Sigmoid colon (tissue), 7 donors: Measurements from ENCODE around the gene NOX4. TPM values are rescaled to one million over a fixed set of nuclear protein-coding genes. Genes with fewer than 3 reads are reported as not detected.
"Not testable (repeated sequence)": the region's sequence is repeated elsewhere in the genome, so short reads cannot be mapped to it uniquely, and the experiment has no call there.

Experiments used
- DNase-seq: peaks from one replicate; pipeline ENCODE4 v3.0.0-alpha.2; 2019
- H3K27ac ChIP-seq, 4 donors: fragments of 200-600 bp; sonication (generic); one replicate each; pipeline ENCODE4 v1.5.1; 2016 to 2019; ENCODE audit warnings: mild to moderate bottlenecking in 1 of 4
- H3K27me3 ChIP-seq, 3 donors: fragments of 200-600 bp; sonication (generic); one replicate each; pipeline ENCODE4 v1.5.1; 2019; ENCODE audit warnings: mild to moderate bottlenecking in 1 of 3
- H3K36me3 ChIP-seq, 4 donors: fragments of 200-600 bp; sonication (generic); one replicate each; pipeline ENCODE4 v1.5.1; 2016 to 2019
- H3K4me1 ChIP-seq, 4 donors: fragments of 200-600 bp; sonication (generic); one replicate each; pipeline ENCODE4 v1.5.1; 2017 to 2019
- H3K4me3 ChIP-seq, 4 donors: fragments of 200-600 bp; sonication (generic); one replicate each; pipeline ENCODE4 v1.5.1; 2017 to 2019; ENCODE audit warnings: mild to moderate bottlenecking in 2 of 4, moderate library complexity in 1 of 4
- H3K9me3 ChIP-seq, 4 donors: fragments of 200-600 bp in 3 of 4; sonication (generic) in 3 of 4; one replicate each; pipeline versions ENCODE4 v1.5.1 to v1.6.1; 2013 to 2019
- CTCF ChIP-seq, 4 experiments: fragments of 450-650 bp in 3 of 4; fragments of 200-600 bp in 1 of 4; IDR thresholded peaks; one replicate each; pipeline ENCODE4 v1.5.1; 2016 to 2019; ENCODE audit warnings: antibody characterized with exemption in 4 of 4, mild to moderate bottlenecking in 3 of 4, moderate library complexity in 2 of 4
- EP300 ChIP-seq, 4 donors: sonication (generic); formaldehyde crosslinking; IDR thresholded peaks; one replicate each; pipeline ENCODE4 v1.6.1; 2017; ENCODE audit warnings: antibody characterized with exemption in 4 of 4
- POLR2A ChIP-seq, 2 donors: fragments of 450-650 bp; IDR thresholded peaks; one replicate each; pipeline ENCODE4 v1.6.1; 2016; ENCODE audit warnings: antibody characterized with exemption in 2 of 2, mild to moderate bottlenecking in 2 of 2, moderate library complexity in 2 of 2
- POLR2AphosphoS5 ChIP-seq, 4 donors: sonication (generic); formaldehyde crosslinking; IDR thresholded peaks; one replicate each; pipeline ENCODE4 v1.6.1; 2017; ENCODE audit warnings: antibody characterized with exemption in 4 of 4
- WGBS, 2 donors: extraction: QIAGEN DNeasy Blood & Tissue Kit; methylation state at CpG; one replicate each; pipeline ENCODE4 v1.1.7; 2013; 5-methylcytosine and 5-hydroxymethylcytosine counted together
- intact Hi-C: fragments of 100-400 bp; cut with DNase I; formaldehyde crosslinking; loops from one replicate; pipeline ENCODE4 v1.15.1; 2023
- polyA plus RNA-seq, 3 donors: library from polyadenylated mRNA; stranded (reverse); fragments of 200-250 nt; gene quantifications; one replicate each; pipeline ENCODE4 v1.2.3, GENCODE V29; 2013
- total RNA-seq, 4 donors: library from RNA; depleted of rRNA; stranded (reverse); fragments of >200 nt; gene quantifications; one replicate each; pipeline ENCODE4 v1.1.0, GENCODE V29; 2016
- donor health status: healthy with polysubstance abuse.
- donor health status: Bipolar disorder and iron deficiency.
- donor health status: healthy.

NOX4 gene
- total and polyA plus RNA-seq, 7 donors, result under 0.01 to 36.3 (median 10.9) TPM; not detected in 1

- no peak for DNase-seq
- no peaks in the 10 kb centered on the region for H3K4me1 ChIP-seq
- no peaks in the 10 kb centered on the region for H3K36me3 ChIP-seq
- intact Hi-C loops, result no loop called here
- no peaks in the 10 kb centered on the region for H3K9me3 ChIP-seq
- TF ChIP-seq EP300 (IDR thresholded peaks at IDR 0.05), result no peak
- no peak for TF ChIP-seq CTCF (IDR thresholded peaks at IDR 0.05)
- TF ChIP-seq POLR2AphosphoS5 (IDR thresholded peaks at IDR 0.05), result no peak
- no peak for TF ChIP-seq POLR2A (IDR thresholded peaks at IDR 0.05)
- no peak overlapping the region for H3K4me3 ChIP-seq
- no peaks in the 10 kb centered on the region for H3K27me3 ChIP-seq
- no peak overlapping the region for H3K27ac ChIP-seq
- 55 to 73% methylated on average over 2 of the region's 2 CpGs for WGBS, 2 donors
These were observed 74.2 kb downstream of the NOX4 start for GRCh38 chr11:89416961-89417360.

- intact Hi-C loops, H3K27me3 ChIP-seq, H3K4me1 ChIP-seq, H3K4me3 ChIP-seq, DNase-seq, H3K9me3 ChIP-seq, H3K27ac ChIP-seq, H3K36me3 ChIP-seq: not testable (repeated sequence)
- 93 to 98% methylated on average over 3 of the region's 3 CpGs for WGBS, 2 donors
These were observed 80.1 kb downstream of the NOX4 start for GRCh38 chr11:89411112-89411511.

- H3K4me3 ChIP-seq, H3K36me3 ChIP-seq, H3K9me3 ChIP-seq, H3K27ac ChIP-seq, intact Hi-C loops, DNase-seq, H3K4me1 ChIP-seq, H3K27me3 ChIP-seq: not testable (repeated sequence)
- WGBS, 2 donors, result 60 to 83% methylated on average over 1 of the region's 1 CpG
These were observed 80.5 kb downstream of the NOX4 start for GRCh38 chr11:89410666-89411065.

- H3K4me1 ChIP-seq, DNase-seq, H3K36me3 ChIP-seq, H3K9me3 ChIP-seq, H3K27me3 ChIP-seq, intact Hi-C loops, H3K4me3 ChIP-seq, H3K27ac ChIP-seq: not testable (repeated sequence)
- WGBS, 2 donors, result 86 to 90% methylated on average over 2 of the region's 2 CpGs
These were observed 82.7 kb downstream of the NOX4 start for GRCh38 chr11:89408441-89408840.

- no peaks in the 10 kb centered on the region for H3K27me3 ChIP-seq
- intact Hi-C loops, result no loop called here
- TF ChIP-seq EP300 (IDR thresholded peaks at IDR 0.05) (no peak), POLR2A (IDR thresholded peaks at IDR 0.05) (no peak), CTCF (IDR thresholded peaks at IDR 0.05) (no peak), POLR2AphosphoS5 (IDR thresholded peaks at IDR 0.05) (no peak)
- H3K9me3 ChIP-seq, result no peaks in the 10 kb centered on the region
- DNase-seq, result no peak
- H3K4me3 ChIP-seq, result no peak overlapping the region
- H3K36me3 ChIP-seq, result no peaks in the 10 kb centered on the region
- no peaks in the 10 kb centered on the region for H3K4me1 ChIP-seq
- 68 to 88% methylated on average over 1 of the region's 1 CpG for WGBS, 2 donors
- H3K27ac ChIP-seq, result no peak overlapping the region
These were observed 85.5 kb downstream of the NOX4 start for GRCh38 chr11:89405629-89406028.

- H3K27ac ChIP-seq, H3K4me1 ChIP-seq, H3K9me3 ChIP-seq, H3K27me3 ChIP-seq, DNase-seq, H3K36me3 ChIP-seq, intact Hi-C loops, H3K4me3 ChIP-seq: not testable (repeated sequence)
- WGBS, 2 donors, result 58 to 69% methylated on average over 1 of the region's 1 CpG
These were observed 99.5 kb downstream of the NOX4 start for GRCh38 chr11:89391654-89392053.

GRCh38 chr11:89387501-89387900 lies 103.7 kb downstream of the NOX4 start:
- H3K27ac ChIP-seq, H3K27me3 ChIP-seq, DNase-seq, H3K9me3 ChIP-seq, H3K4me3 ChIP-seq, intact Hi-C loops, H3K4me1 ChIP-seq, H3K36me3 ChIP-seq: not testable (repeated sequence)
- WGBS, 2 donors, result 89 to 91% methylated on average over 3 of the region's 3 CpGs

- H3K27ac ChIP-seq, H3K4me1 ChIP-seq, H3K4me3 ChIP-seq, H3K27me3 ChIP-seq, DNase-seq, H3K36me3 ChIP-seq, intact Hi-C loops, H3K9me3 ChIP-seq: not testable (repeated sequence)
- 89 to 90% methylated on average over 6 of the region's 6 CpGs for WGBS, 2 donors
These were observed 108.2 kb downstream of the NOX4 start for GRCh38 chr11:89382986-89383385.
